Stimulated activated CD8-positive, alpha-beta memory T cell treated with anti-CD3 and anti-CD28 coated beads, Interleukin-15, amount 100 ng/mL, for 48 hours (primary cell): ENCODE measurements around the gene DDX11.
"Not testable (repeated sequence)": the region's sequence is repeated elsewhere in the genome, so short reads cannot be mapped to it uniquely, and the experiment has no call there.

Source experiments
- DNase-seq, 2 donors: peaks; one replicate each; pipeline ENCODE4 v3.0.0-alpha.2; 2020; ENCODE audit warnings: low read depth in 2 of 2

DDX11 gene

DNA sequence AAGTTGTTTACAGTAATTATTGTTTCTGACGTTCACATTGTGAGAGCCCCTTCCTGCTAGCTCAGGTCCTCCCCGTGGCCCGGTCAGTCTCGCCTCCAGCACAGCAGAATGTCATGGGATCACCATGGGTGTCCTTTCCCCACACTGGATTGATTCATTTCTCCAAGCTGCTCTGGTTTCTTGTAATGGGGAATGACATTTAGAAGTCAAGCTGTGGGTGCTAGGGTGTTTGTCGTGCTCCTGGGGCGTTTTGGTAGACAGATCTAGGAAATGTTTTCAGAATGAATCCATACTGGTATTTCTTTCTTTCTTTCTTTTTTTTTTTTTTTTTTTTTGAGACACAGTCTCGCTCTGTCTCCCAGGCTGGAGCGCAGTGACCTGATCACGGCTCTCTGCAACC is 25.1 kb downstream of the DDX11 start:
- DNase-seq, result not testable (repeated sequence)

DNA sequence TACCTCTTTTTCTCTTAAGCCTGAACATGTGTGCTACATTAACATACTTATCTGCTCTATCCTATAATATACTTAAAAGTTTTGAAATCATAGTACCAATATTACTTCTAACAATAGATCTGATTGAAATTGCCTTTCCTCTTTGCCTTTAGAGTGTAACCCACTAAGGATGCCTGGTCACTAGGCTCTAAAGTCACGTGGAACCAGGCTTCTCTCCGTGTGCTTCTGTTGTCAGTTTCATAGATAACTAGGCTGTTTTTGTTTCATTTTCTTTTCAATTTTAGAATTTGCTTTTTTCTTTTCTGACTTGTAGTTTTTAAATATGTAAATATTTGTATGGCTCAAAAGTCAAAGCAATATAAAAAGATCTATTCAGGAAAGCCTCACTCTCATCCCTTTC is 25.8 kb downstream of the DDX11 start:
- DNase-seq, result not testable (repeated sequence)

DNA sequence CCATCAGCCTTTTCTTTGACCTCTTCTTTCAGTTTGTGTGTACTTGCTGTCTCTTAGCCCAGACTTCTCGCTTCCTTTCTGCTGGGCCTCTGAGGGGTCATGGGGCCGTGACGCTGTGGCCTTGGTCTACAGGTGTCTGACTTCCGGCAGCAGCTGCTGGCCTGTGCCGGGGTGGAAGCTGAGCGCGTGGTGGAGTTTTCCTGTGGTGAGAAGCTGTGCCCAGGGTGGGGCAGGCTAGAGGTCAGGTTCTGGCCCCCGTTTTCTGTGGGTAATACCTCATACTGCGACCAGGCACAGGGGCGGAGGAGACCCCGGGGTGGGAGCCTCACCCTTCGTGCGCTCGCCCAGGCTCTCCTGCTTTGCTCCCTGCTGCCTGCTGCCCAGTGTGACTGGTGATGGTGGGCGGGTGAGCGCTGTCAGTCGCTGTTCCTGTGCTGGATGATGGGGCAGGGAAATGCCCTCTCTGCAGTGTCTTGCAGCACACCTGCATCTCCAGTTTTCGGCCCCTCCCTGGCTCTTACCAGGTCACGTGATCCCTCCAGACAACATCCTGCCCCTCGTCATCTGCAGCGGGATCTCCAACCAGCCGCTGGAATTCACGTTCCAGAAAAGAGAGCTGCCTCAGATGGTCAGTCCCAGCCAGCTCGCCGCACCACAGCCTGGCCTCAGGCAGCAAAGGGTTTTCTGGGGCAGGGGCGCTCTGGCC is 27.0 kb downstream of the DDX11 start:
- DNase-seq, result not testable (repeated sequence)

DNA sequence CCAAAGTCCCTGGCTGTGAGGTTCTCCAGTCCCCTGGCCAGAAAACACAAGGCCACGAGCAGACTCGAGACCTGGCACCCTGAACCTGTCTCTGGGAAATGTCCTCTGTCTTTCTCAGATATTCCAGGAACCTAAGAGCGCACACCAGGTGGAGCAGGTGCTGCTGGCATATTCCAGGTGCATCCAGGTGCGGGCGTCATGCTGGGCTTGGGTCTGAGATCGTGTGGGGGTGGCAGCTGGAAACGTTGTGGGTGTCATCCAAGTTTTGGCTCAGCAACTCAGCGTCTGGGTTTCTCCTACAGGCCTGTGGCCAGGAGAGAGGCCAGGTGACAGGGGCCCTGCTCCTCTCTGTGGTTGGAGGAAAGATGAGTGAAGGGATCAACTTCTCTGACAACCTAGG is 28.5 kb downstream of the DDX11 start:
- not testable (repeated sequence) for DNase-seq

DNA sequence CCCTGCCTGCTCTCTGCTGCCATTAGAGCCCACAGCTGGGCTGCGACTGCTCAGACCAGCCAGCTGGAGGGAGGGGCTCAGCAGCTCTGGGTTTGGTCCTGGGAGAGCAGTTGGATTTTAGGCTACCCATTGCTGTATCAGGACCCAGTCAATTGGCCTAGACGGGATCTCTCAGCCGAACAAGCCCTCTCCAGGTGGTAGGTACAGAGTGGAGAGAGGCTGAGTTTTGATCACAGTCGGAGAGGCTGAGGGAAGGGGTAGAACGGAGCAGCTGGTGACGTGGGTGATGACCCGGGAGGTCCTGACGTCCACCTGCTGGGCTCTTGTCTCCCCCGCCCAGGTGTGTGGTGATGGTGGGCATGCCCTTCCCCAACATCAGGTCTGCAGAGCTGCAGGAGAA is 28.9 kb downstream of the DDX11 start:
- not testable (repeated sequence) for DNase-seq

DNA sequence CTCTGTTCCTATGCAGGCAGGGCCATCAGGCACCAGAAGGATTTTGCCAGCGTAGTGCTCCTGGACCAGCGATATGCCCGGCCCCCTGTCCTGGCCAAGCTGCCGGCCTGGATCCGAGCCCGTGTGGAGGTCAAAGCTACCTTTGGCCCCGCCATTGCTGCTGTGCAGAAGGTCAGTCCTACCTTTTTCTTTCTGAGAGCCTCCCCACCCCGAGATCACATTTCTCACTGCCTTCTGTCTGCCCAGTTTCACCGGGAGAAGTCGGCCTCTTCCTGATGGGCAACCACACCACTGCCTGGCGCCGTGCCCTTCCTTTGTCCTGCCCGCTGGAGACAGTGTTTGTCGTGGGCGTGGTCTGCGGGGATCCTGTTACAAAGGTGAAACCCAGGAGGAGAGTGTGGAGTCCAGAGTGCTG is 29.9 kb downstream of the DDX11 start:
- not testable (repeated sequence) for DNase-seq

DNA sequence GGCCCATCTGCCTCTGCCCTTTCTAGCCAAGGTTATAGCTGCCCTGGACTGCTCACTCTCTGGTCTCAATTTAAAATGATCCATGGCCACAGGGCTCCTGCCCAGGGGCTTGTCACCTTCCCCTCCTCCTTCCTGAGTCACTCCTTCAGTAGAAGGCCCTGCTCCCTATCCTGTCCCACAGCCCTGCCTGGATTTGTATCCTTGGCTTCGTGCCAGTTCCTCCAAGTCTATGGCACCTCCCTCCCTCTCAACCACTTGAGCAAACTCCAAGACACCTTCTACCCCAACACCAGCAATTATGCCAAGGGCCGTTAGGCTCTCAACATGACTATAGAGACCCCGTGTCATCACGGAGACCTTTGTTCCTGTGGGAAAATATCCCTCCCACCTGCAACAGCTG is 30.6 kb downstream of the DDX11 start:
- not testable (repeated sequence) for DNase-seq

DNA sequence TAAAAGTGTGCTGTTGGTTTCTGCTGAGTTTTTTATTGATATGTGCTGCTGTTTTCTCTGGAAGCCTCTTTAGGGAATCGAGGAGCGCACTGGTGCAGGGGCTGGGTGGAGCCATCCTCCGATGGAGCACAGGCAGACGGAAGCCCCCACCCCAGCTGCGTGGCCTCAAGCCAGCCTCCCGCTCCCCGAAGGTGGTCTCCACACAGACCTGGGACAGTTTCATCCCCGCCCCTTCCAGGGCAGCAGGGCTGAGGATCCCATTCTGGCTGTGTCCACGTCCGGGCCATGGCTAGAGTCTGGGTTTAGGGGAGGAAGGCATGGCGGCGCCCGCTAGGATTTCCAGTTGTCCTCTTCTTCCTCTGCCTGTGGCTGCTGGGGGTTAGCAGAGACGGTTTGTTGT is 31.1 kb downstream of the DDX11 start:
- not testable (repeated sequence) for DNase-seq

DNA sequence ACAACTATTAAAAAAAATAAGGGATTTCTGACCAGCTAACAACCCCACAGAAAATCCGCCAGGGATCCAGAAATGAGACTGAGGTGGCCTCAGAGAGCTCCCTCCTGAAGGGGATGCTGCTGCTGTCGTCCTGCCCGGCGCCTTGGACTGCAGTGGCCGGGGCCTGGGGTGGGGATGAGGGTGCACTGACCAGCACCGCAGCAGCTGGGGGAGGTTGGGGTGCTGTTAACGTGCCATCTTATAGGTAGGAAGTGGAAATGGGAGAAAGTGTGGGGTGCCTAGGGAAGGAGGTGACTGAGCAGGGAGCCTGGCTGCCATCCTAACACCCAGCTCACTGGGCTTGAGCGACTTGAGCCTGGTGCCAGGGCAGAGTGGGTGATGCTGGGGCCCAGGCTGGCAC is 32.0 kb downstream of the DDX11 start:
- DNase-seq, result no peak

DNA sequence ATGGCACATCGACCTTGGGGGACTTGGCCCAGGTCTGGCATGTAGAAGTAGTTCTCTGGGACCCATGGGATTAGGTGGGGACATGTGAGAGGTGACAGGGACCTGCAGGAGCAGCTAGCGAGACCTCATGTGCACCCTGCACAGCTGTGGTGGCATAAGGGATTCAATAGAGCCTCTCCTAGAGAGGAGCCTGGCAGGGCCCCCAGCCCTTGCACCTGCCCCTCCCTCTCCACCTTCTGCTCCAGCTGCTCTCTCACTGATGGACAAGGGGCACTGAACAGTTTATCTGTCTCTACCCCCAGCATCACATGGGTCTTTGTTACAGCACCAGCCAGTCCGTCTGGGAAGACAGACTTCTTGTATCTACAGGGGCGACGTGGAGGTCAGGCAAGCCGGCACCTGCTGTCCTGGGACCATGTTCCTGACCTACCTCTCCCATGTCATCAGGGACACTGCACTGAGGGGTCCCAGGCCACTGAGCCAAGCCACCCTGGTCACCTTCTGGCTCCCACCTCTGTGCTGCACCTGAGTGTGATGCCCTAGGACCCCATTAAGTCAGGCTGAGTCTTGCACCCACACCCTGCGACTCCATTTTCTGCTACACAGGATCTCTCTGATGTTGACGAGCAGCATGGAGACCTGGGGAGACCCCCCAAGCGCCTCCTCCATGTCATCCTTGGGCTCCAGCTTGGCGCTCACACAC is 32.6 kb downstream of the DDX11 start:
- DNase-seq, result no peak

DNA sequence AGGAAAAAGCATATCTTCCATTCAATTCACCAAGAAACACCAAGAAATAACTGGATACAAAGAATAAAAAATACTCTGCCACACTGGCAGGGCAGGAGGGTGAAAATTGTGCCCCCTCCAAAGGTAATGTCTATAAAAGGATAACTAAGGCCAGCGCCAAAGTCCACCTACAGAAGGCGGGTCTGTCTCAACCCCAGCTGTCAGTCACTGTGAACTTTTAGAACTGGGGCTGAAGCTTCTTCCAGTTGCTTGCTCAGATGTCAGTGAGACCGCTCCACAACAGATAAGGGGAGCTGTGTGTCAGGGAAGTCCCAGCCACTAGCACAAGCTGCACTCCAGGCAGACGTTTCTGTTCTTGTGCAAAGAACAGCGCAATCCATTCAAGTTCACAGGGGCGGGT is 36.1 kb downstream of the DDX11 start:
- DNase-seq, result not testable (repeated sequence)

DNA sequence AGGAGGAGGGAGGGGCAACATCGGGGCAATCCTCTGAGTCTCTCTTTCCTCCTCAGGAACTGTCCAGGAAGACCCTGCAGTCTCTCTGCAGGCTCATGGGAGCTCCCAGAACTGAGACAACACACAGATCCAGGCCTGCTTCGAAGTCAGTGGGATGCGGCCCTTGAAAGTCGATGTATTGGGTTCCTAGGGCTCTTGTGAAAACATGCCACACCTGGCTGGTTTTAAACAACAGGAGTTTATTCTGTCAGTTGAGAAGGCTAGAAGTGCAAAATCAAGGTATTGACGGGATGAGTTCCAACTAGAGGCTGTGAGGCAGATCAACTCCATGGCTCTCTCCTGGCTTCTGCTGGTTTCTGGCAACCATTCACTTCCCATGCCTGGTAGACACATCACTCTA is 36.6 kb downstream of the DDX11 start:
- DNase-seq, result not testable (repeated sequence)

DNA sequence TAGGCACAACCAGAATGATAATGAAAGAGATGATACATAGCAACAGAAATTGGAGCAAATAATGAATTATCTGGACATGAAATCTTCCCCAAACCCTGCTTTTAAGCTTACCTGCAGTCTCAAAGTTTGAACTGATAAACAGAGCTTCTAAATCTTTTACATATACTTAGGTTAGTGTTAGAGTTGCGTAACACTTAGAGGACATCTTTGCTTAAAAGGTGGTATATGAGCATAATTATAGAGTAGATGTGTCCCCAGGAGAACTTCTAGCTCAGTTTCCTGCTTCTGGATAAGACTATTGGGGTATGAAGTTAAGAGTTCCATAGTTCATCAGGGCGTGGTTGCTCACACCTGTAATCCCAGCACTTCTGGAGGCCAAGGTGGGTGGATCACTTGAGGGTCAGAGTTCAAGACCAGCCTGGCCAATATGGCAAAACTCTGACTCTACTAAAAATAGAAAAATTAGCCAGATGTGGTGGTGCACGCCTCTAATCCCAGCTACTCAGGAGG is 41.5 kb downstream of the DDX11 start:
- not testable (repeated sequence) for DNase-seq

DNA sequence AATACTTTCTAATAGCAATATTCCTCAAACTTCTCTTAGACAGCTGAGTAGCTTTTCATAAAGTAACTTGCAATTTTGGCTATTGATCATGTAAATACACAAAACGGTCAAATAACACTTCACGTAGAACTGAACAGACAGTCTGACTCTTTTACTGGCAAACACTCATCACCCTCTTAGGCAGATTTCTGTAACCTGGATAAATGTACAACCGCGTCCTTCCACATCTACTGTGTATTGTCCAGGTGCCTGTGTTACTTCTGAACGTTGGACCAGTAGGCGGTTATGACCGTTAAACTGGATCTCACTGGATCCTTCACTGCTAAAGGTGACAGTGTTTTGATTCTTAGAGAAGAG is 43.2 kb downstream of the DDX11 start:
- not testable (repeated sequence) for DNase-seq

DNA sequence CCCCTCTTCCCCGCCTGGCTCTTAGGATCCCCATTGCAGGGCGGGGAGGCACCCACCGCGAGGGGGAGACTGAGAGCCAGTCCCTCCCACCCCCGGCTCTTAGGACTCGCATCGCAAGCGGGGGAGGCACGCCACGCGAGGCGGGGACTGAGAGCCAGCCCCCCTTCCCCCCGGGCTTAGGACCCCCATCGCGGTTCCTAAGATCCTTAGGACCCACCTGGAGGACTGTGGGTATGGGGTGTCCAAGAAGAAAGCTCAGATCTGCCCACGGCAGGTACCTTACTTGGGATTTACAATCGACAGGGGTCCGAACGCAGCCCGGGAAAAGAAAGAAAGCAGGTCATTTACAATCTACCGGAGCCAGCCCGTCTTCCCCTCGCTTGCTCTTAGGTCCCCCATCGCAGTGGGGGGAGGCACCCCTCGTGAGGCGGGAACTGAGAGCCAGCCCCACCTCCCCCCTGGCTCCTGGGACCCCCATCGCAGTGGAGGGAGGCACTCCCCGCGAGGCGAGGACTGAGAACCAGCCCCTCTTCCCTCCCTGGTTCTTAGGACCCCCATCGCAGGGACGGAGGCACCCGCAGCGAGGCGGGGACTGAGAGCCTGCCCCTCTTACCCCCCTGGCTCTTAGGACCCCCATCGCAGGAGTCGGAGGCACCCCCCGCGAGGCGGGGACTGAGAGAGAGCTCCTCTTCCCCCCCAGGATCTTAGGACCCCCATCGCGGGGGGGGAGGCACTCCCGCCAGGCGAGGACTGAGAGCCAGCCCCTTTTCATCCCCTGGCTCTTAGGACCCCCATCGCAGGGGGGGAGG is 43.7 kb downstream of the DDX11 start:
- peak; percentile 17 to 39 for DNase-seq

DNA sequence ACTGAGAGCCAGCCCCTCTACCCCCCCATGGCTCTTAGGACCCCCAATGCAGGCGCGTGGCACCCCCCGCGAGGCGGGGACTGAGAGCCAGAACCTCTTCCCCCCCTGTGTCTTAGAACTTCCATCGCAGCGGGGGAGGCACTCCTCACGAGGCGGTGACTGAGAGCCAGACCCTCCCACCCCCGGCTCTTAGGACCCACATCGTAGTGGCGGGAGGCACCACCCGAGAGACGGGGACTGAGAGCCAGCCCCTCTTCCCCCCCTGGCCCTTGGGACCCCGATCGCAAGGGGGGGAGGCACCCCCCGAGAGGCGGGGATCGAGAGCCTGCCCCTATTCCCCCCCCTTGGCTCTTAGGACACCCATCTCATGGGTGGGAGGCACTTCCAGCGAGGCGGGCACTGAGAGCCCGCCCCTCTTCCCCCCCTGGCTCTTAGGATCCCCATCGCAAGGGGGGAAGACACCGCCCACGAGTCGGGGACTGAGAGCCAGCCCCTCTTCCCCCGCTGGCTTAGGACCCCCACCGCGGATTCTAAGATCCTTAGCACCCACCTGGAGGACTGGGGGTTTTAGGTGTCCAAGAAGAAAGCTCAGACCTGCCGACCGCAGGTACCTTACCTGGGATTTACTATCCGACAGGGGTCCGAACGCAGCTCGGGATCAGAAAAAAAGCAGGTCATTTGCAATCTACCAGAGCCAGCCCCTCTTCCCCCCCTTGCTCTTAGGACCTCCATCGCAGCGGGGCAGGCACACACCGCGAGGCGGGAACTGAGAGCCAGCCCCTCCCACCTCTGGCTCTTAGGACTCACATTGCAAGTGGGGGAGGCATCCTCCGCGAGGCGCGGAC is 44.9 kb downstream of the DDX11 start:
- DNase-seq, result peak; percentile 5 to 28

DNA sequence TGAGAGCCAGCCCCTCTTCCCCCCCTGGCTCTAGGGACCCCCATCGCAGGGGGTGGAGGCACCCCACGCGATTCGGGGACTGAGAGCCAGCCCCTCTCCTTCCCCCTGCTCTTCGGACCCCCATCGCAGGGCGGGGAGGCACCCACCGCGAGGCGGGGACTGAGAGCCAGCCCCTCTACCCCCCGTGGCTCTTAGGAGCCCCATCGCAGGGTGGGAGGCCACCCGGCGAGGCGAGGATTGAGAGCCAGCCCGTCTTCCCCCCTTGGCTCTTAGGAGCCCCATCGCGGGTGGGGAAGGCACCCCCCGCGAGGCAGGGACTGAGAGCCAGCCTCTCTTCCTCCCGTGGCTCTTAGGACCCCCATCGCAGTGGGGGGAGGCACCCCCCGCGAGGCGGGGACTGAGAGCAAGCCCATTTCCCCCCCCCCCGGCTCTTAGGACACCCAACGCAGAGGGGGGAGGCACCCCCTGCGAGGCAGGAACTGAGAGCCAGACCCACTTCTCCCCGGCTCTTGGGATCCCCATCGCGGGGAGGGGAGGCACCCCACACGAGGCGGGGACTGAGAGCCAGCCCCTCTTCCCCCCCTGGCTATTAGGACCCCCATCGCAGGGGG is 45.6 kb downstream of the DDX11 start:
- no peak for DNase-seq

DNA sequence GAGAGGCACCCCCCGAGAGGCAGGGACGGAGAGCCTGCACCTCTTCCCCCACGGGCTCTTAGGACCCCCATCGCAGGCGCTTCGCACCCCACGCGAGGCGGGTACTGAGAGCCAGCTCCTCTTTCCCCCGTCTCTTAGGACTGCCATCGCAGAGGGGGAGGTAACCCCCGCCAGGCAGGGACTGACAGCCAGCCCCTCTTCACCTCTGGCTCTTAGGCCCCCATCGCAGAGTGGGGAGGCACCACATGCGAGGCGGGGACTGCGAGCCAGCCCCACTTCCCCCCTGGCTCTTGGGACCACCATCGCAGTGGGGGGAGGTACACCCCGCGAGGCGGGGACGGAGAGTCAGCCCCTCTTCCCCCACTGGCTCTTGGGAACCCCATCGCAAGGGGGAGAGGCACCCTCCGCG is 46.1 kb downstream of the DDX11 start:
- DNase-seq, result no peak

DNA sequence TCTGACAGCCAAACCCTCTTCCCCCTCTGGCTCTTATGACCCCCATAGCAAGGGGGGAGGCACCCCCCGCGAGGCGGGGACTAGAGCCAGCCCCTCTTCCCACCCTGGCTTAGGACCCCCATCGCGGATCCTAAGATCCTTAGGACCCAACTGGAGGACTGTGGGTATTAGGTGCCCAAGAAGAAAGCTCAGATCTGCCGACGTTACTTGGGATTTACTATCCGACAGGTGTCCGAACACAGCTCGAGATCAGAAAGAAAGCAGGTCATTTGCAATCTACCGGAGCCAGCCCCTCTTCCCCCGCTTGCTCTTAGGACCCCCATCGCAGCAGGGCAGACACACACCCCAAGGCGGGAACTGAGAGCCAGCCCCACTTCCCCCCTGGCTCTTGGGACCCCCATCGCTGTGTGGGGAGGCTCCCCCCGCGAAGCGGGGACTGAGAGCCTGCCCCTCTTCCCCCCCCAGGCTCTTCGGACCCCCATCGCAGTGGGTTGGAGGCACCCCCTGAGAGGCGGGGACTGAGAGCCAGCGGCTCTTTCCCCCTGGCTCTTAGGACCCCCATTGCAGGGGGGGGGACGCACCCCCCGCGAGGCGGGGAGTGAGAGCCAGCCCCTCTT is 46.8 kb downstream of the DDX11 start:
- no peak for DNase-seq

DNA sequence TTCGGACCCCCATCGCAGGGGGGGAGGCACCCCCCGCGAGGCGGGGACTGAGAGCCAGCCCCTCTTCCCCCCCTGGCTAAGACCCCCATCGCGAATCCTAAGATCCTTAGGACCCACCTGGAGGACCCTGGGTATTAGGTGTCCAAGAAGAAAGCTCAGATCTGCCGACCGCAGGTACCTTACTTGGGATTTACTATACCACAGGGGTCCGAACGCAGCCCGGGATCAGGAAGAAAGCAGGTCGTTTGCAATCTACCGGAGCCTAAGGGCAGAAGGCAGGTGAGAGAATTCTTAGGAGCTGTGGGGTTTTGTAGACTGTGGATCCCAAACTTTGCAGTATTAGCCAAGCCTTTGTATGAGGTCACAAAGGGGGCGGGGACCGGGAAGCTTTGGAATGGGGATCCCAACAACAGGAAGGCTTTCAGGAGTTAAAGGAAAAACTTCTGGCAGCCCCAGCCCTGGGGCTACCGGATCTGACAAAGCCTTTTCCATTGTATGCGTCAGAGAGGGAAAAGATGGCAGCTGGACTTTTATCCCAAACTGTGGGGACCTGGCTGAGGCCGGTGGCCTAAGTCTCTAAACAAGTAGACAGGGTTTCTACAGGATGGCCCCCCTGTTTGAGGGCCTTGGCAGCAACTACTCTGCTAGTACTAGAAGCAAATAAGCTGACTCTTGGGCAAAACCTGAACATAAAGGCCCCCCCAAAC is 47.5 kb downstream of the DDX11 start:
- DNase-seq, result not testable (repeated sequence)
